Umbilical cord (tissue), 2 donors: ENCODE results near the gene GPR146. TPM values are rescaled to one million over a fixed set of nuclear protein-coding genes. Genes with fewer than 3 reads are reported as not detected.

ENCODE experiments used
- DNase-seq: peaks from one replicate; pipeline ENCODE4 v3.0.0-alpha.2; 2015; ENCODE audit warnings: low spot score
- total RNA-seq: library from RNA; depleted of rRNA; stranded (reverse); fragments of >200 nt; gene quantifications from one replicate; pipeline ENCODE4 v1.2.3, GENCODE V29; 2014; ENCODE audit warnings: low replicate concordance; ENCODE audit not compliant: insufficient read depth

The GPR146 gene
- total RNA-seq, 1 donor from 2014 or later: 14.9 TPM

GRCh38 chr7:1092806-1093501 is 48.6 kb downstream of the GPR146 start:
- DNase-seq: no peak

DNA sequence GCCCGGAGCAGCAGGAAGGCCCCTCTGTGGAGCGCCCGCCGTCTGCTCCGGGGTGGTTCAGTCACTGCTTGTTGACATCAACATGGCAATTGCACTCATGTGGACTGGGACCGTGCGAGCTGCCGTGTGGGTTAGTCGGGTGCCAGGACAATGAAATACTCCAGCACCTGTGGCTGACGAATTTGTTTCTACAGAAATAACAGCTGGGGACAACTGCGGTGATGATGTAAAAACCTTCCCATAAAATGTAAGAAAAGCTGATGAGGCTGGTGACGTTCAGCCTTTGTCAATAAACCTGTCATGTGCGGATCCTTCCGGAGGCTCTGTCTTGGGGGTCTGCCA is 49.1 kb downstream of the GPR146 start:
- DNase-seq: no peak

DNA sequence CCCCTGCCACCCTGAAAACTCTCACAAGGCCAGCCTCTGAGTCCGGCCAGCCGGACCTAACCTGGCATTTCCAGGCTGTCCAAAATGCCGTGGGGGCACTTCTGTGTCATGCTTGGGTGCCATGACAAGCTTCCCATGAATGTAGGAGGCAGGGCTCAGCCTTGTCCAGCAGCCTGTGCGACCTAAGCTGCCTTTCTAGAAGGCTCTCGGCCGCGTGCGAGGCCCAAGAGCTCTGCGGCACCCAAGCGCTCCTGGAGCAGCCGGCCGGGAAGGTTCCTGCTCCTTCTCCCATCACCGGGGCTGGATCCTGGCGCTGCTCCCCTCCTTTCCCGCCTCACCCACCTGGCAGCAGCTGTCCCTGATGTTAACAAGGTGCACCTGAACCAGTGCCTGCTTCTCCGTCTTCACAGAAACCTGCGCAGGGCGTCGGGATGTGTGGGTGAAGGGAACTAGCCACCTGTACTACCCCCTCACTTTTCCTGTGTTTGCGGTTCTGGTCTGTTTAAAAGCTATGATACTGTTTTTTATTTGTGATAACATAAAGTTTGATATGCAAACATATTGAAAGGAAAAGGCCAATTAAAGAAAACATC is 49.7 kb downstream of the GPR146 start:
- DNase-seq: no peak

GRCh38 chr7:1094870-1095269 is 50.5 kb downstream of the GPR146 start:
- no peak for DNase-seq

DNA sequence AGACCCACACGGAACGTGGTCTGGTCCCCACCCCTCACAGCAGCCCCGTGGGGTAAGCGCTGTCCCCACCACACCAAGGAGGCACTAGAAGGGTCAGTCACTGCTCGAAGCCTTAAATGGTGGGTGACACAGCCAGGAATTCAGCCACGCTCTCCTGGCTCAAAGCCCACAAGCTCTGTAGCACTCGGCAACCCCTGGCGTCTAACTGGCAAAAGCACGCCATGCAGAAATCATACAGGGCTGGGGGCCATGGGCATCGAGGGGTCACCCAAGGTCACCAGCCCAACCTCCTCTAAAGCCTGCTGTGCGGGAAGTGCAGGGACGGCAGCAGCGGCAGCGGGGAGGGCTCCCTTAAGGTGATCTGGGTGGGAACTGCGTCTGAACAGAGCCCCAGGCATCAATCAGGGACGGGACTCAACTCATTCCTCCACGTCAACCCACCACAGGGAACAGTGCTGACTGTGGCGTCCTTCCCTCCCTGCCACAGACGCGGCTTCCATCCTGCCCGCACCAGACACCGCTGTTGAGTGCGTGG is 51.3 kb downstream of the GPR146 start:
- peak; percentile 31 for DNase-seq

DNA sequence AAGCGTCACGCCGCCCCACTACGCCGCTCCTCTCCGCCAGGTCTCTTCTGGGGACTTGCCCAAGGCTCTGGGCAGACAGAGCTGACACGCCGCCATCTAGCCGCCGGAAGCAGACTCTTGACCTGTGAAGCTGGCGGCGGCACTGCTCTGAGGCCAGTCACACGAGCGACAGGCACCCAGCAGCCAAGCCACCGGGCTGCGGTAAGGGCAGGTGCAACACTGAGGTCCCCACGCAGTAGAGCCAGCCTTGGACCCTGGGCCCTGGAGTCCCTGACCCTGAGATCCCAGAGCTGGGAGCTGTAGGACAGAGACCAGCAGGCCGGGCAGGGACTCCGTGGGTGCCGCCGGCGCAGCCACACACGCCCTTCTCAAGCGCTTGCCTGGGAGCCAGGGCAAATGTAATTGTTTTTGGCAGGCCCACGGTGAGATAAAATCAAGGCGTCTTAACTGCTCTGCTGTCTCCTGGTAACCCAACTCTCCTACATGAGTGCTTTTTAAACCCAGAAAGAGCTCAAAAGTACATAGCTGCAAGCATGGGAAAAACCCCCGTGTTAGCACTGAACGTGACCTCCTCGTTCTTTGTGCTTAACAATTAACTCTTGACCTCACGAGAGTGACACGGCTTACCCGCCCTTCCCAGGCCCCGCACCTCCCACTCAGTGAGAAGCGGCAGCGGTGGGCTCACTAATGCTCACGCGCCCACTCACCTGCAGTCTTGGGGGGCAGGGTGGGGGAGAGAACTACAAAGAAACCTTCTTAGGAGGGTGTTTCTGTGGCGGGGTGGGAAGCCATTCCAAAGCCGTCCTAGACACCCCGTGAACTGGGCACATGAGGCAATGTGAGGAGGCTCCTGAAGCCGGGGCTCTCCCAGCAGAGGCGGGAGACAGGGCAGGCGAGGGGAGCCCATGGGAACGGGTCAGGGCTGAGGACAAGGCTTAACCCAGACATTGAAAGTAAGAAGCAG is 52.1 kb downstream of the GPR146 start:
- DNase-seq: peak; percentile 18

GRCh38 chr7:1097120-1097504 is 52.8 kb downstream of the GPR146 start:
- DNase-seq: no peak

GRCh38 chr7:1098243-1099153 is 54.2 kb downstream of the GPR146 start:
- no peak for DNase-seq

DNA sequence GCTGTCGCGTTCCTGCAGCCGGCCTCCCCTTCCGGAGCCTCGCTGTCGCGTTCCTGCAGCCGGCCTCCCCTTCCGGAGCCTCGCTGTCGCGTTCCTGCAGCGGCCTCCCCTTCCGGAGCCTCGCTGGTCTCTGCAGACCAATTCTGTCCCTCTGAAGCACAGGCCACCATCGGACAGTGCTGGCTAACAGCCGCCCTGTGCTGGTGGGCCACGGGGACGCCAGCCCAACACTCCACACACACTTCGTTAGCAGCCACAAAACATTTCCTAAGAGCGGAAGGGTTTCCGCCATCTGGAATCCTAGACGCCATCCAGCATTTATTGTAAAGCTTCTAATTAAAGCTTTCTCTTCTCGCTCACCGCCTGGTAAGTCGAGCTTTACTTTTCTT is 54.8 kb downstream of the GPR146 start:
- DNase-seq: no peak

DNA sequence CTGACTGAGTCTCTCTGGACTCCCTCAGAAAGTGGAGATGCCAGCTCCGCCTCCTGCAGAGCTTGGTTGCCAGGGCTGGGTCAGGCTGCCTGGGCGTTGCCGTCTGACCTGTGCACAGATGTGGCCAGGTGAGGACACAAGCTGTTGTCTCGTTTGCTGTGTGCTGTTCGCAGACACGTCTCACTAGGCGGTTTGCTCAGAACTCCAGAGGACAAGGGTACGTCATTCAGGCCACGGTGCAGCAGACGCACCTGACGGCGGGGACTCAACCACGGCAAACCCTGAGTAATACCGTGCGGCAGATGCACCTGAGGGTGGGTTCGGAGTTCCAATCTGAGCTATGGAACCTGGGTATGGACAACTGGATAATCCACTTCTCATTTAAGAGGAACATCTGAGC is 55.3 kb downstream of the GPR146 start:
- DNase-seq: no peak

DNA sequence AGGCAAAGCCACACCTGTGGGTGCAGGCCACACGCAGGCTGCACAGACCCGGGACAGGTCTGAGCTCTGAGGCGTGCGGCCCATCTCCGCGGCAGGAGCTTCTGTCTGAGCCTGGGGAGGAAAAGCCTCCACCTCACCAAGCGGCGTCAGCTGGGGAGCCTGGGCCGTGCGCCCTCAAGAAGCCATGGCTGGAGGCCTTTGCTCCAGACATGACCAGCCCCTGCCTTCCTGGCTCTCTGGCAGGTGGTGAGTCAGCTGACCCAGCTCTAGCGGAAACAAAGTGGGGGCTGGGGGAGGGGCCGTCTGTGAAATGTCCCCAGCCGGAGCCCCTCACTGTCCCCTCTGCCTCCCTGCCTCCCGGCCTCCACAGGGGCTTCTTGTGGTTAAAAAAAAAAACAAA is 56.0 kb downstream of the GPR146 start:
- no peak for DNase-seq

- peak; percentile 29 for DNase-seq
These were observed 56.7 kb downstream of the GPR146 start for GRCh38 chr7:1100834-1101562.

DNA sequence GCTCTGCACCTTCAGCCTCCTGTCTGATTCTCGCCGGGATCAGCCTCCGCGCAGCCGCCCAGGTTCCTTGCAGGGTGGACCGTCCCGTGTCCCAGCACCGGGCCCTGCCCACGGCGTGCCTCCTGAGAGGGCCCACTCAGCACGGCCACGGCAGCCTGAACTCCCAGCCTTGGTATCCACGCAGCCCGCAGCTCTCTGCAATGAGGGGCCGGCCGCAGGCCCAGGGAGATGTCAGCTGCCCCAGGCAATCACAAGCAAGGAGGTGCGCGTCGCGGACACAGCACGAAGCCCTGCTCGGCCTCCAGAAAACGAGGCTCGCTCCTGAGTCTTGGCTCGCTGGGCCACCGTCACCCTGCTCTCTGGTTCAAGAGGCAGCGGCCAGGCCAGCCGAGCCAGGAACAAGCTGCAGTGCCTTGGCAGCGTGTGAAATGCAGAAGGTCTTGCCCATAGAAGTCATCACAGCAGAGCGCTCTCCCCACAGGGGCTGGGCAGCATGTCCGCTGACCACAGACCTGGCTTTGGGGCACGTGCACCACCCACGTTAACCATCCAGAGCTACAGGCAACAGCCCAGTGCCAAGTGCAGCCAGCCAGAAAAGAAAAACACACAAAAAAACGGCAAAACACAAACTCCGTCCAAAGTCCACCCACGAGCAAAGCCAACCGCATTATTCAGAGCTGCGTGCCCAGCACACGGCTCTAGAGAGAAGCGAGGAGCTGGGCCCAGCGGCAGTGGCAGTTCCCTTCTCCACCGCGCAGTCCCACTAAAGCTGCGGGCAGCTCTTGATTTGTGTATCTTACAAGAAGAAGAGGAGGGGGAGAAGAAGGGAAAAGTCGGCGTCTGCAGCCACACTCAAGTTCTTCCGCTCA is 57.5 kb downstream of the GPR146 start:
- no peak for DNase-seq

DNA sequence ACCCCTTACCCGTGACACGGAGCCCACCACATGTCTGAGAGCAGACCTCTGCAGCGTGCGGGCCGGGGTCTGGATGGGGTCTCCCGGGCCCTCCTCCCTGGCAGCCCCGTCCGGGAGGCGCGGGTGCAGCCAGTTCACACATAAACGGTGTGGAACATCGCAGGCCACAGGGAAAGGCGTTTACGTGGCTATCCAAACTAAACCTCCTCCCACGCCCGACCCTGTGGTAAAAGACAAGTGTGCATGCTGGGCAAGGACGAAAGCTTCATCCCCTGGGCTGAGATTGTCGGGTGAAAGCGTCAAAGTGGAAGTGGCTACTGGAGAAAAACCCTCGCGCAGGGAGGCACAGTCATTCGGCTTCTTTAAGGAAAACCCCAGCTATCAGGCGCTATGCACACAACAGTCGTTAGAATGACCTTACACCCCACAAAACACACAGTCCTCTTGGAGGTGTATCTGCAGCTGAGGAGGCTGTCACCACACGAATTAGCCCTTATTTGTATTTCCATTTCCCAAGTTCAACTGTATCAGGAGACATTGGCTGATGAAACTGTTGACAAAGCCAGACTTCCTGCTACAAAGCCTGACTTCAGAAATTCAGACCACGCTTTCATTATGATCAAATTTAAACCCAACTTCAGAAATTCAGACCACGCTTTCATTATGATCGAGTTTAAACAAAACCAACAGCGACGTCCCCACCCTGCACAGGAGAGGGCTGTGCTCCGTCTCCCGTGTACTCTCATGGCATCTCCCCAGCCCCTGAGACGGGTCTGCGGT is 58.9 kb downstream of the GPR146 start:
- no peak for DNase-seq

GRCh38 chr7:1103789-1104515 is 59.6 kb downstream of the GPR146 start:
- DNase-seq: no peak

GRCh38 chr7:1104516-1105179 is 60.3 kb downstream of the GPR146 start:
- DNase-seq: no peak

GRCh38 chr7:1105189-1105588 is 60.8 kb downstream of the GPR146 start:
- no peak for DNase-seq
